Measurements from ENCODE around the gene TMEM131.

The TMEM131 gene

GRCh38 chr2:97808816-97809215 lies 186.9 kb downstream of the TMEM131 start:
- DNase-seq (ENCODE audit: low read depth, low spot score), result no peak

GRCh38 chr2:97806738-97807618 lies 188.8 kb downstream of the TMEM131 start:
- DNase-seq (ENCODE audit: low read depth, low spot score), result no peak

- no peak for DNase-seq (ENCODE audit: low read depth, low spot score)
These were observed 190.0 kb downstream of the TMEM131 start for GRCh38 chr2:97805776-97806175.

- no peak for DNase-seq (ENCODE audit: low read depth, low spot score)
These were observed 194.7 kb downstream of the TMEM131 start for GRCh38 chr2:97801028-97801427.

- no peak for DNase-seq (ENCODE audit: low read depth, low spot score)
These were observed 197.3 kb downstream of the TMEM131 start for GRCh38 chr2:97798416-97798815.

GRCh38 chr2:97797355-97797754 lies 198.4 kb downstream of the TMEM131 start:
- DNase-seq (ENCODE audit: low read depth, low spot score), result no peak

GRCh38 chr2:97796465-97797126 lies 199.2 kb downstream of the TMEM131 start:
- DNase-seq (ENCODE audit: low read depth, low spot score), result no peak

GRCh38 chr2:97792416-97792815 lies 203.3 kb downstream of the TMEM131 start:
- no peak for DNase-seq (ENCODE audit: low read depth, low spot score)

- no peak for DNase-seq (ENCODE audit: low read depth, low spot score)
These were observed 206.6 kb downstream of the TMEM131 start for GRCh38 chr2:97788986-97789644.

- no peak for DNase-seq (ENCODE audit: low read depth, low spot score)
These were observed 209.9 kb downstream of the TMEM131 start for GRCh38 chr2:97785818-97786217.

- DNase-seq (ENCODE audit: low read depth, low spot score), result no peak
These were observed 210.8 kb downstream of the TMEM131 start for GRCh38 chr2:97784953-97785352.

GRCh38 chr2:97781981-97782380 lies 213.8 kb downstream of the TMEM131 start:
- DNase-seq (ENCODE audit: low read depth, low spot score), result no peak

- DNase-seq (ENCODE audit: low read depth, low spot score), result no peak
These were observed 216.6 kb downstream of the TMEM131 start for GRCh38 chr2:97779141-97779540.

- no peak for DNase-seq (ENCODE audit: low read depth, low spot score)
These were observed 220.7 kb downstream of the TMEM131 start for GRCh38 chr2:97775074-97775473.

- no peak for DNase-seq (ENCODE audit: low read depth, low spot score)
These were observed 221.3 kb downstream of the TMEM131 start for GRCh38 chr2:97774425-97774824.

- no peak for DNase-seq (ENCODE audit: low read depth, low spot score)
These were observed 225.3 kb downstream of the TMEM131 start for GRCh38 chr2:97770445-97770844.

GRCh38 chr2:97769711-97770110 lies 226.0 kb downstream of the TMEM131 start:
- DNase-seq (ENCODE audit: low read depth, low spot score), result no peak

- no peak for DNase-seq (ENCODE audit: low read depth, low spot score)
These were observed 226.4 kb downstream of the TMEM131 start for GRCh38 chr2:97769308-97769707.

GRCh38 chr2:97766567-97766966 lies 229.2 kb downstream of the TMEM131 start:
- DNase-seq (ENCODE audit: low read depth, low spot score), result no peak

GRCh38 chr2:97765933-97766332 lies 229.8 kb downstream of the TMEM131 start:
- DNase-seq (ENCODE audit: low read depth, low spot score), result no peak

GRCh38 chr2:97764559-97765263 lies 231.0 kb downstream of the TMEM131 start:
- no peak for DNase-seq (ENCODE audit: low read depth, low spot score)

Data from brain pericyte (primary cell).